ENCODE data around the gene TAF4.
"Not testable (repeated sequence)": the region's sequence is repeated elsewhere in the genome, so short reads cannot be mapped to it uniquely, and the experiment has no call there.

The TAF4 gene

DNA sequence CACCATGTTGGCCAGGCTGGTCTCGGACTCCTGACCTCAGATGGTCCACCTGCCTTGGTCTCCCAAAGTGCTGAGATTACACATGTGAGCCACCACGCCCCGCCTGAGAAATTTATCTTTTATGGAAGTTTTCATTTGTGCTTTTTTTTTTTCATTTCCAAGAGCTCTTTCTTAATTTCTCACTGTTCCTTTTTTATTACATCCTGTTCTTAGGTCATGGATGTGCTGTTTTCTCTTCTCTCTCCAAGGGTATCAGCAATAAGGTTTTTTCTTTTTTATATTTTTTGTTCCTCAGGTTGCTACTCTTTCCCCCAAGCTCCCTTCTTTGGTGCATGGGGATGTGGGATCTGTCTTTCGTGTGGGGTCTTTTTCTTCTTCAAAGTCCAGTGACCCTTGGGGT, 35.4 kb upstream of the TAF4 start:
- Histone ChIP-seq H3K4me1 (ENCODE audit: control insufficient read depth in 5 of 5, insufficient read depth in 5 of 5, low read length in 5 of 5) (no peaks in the 10 kb centered on the region), H3K27ac (ENCODE audit: low read depth, low read length) (no peak overlapping the region), H3K36me3 (ENCODE audit: control insufficient read depth in 5 of 5, insufficient read depth in 5 of 5, low read length in 5 of 5) (no peaks in the 10 kb centered on the region), H3K9me3 (ENCODE audit: control insufficient read depth in 5 of 5, low read length in 5 of 5) (peaks cover 2 to 52% (median 42%) of the 10 kb centered on the region in 5 donors), H3K9ac (ENCODE audit: low read length in 5 of 5) (no peak overlapping the region), H3K27me3 (ENCODE audit: control insufficient read depth in 5 of 5, insufficient read depth in 4 of 5, low read length in 5 of 5) (peaks cover 13 to 38% (median 20%) of the 10 kb centered on the region in 5 donors), H3K4me3 (ENCODE audit: low read depth in 1 of 5, low read length in 5 of 5) (no peak overlapping the region)

DNA sequence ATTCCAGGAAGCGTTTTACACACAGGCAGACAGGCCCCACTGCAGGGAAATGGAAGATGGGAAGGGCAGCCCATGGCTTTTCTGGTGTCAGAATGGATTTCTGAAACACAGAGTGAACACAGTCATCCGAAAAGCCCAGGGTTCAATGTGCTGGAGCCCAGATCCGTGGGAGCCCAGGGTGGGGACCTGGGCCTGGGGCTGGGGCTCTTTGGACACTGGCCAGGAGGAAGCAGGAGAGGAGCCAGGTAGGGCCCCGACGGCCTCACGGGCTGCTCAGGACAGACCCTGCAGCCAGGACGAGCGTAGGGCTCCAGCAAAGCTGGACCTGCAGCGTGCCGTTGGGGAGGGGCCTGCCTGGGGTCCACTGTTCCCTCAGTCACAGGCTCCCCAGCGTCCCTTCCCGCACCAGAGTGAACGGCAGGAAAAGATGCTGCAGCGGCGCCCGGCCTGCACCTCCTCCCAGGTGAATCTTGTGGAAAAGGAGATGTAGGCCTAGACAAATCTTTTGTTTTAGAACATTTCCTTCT, 32.3 kb upstream of the TAF4 start:
- Histone ChIP-seq H3K9ac (ENCODE audit: low read length in 5 of 5) (no peak overlapping the region), H3K4me3 (ENCODE audit: low read depth in 1 of 5, low read length in 5 of 5) (no peak overlapping the region), H3K9me3 (ENCODE audit: control insufficient read depth in 5 of 5, low read length in 5 of 5) (peaks cover 0 to 34% (median 28%) of the 10 kb centered on the region in 5 donors), H3K27ac (ENCODE audit: low read depth, low read length) (no peak overlapping the region), H3K4me1 (ENCODE audit: control insufficient read depth in 5 of 5, insufficient read depth in 5 of 5, low read length in 5 of 5) (no peaks in the 10 kb centered on the region), H3K36me3 (ENCODE audit: control insufficient read depth in 5 of 5, insufficient read depth in 5 of 5, low read length in 5 of 5) (no peaks in the 10 kb centered on the region), H3K27me3 (ENCODE audit: control insufficient read depth in 5 of 5, insufficient read depth in 4 of 5, low read length in 5 of 5) (peaks cover 11 to 22% (median 12%) of the 10 kb centered on the region in 5 donors)

DNA sequence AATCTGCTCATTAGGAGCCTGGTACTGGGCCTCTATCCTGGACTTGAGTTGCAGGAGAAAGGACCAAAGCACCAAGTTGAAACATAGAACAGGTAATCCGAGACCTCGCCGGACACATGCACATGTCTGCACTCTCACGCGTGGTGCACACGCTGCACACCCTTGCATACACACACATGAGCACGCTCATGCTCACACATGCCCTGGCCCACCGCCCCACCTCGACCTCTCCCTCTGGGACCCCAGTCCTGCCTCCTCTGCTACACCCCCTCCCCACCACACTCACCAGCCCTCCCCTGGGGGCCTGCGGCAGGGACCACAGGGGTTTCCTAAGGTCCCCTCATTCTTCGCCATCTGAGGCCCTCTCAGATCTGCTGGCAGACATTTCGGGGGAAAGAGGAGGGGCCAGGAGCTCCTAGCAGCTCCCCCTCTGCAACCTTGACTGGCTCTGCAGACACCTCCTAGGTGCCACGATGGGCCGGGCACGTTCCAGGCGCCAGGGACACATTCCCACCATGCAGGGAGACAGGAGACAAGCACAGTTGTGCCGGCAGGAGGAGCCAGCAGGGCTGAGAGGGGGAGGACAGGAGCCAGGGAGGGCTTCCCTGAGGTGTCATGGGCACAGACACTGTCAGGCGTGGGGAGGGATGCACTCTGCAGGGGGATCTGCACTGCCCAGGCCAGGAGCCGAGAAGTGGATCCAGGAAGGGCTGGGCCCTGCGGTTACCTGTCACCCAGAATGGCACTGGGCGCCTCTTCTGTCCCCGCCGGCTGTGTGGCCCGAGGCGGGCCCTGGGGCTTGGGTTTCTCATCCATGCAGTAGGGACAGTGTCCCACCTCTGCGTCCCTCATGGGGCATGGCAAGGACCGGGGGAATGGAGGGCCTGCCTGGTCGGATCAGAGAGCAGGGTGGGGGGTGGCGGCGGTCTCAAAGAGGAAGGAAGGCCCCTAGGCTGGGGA, 31.0 kb upstream of the TAF4 start:
- H3K4me1 ChIP-seq (ENCODE audit: control insufficient read depth in 5 of 5, insufficient read depth in 5 of 5, low read length in 5 of 5) = no peaks in the 10 kb centered on the region
- H3K27me3 ChIP-seq (ENCODE audit: control insufficient read depth in 5 of 5, insufficient read depth in 4 of 5, low read length in 5 of 5) = peaks cover 5 to 23% (median 11%) of the 10 kb centered on the region in 5 donors
- H3K9ac ChIP-seq (ENCODE audit: low read length in 5 of 5) = no peak overlapping the region
- no peak overlapping the region for H3K4me3 ChIP-seq (ENCODE audit: low read depth in 1 of 5, low read length in 5 of 5)
- H3K36me3 ChIP-seq (ENCODE audit: control insufficient read depth in 5 of 5, insufficient read depth in 5 of 5, low read length in 5 of 5) = no peaks in the 10 kb centered on the region
- peaks cover 0 to 23% (median 21%) of the 10 kb centered on the region in 5 donors for H3K9me3 ChIP-seq (ENCODE audit: control insufficient read depth in 5 of 5, low read length in 5 of 5)
- no peak overlapping the region for H3K27ac ChIP-seq (ENCODE audit: low read depth, low read length)

DNA sequence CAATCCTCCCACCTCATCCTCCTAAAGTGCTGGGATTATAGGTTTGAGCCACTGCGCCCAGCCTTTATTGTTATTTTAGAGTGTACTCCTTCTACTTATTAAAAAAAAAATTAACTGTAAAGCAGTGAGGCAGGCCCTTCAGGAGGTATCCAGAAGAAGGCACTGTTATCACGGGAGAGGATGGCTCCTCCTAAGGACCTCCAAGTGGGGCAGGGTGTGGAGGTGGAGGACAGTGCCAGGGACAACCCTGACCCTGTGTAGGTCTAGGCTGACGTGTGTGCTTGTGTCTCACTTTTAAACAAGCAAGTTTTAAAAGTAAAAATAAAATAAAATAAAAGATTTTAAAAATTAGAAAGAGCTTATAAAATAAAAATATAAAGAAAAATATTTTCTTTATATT, 23.7 kb upstream of the TAF4 start:
- H3K9me3 ChIP-seq (ENCODE audit: control insufficient read depth in 5 of 5, low read length in 5 of 5) = peaks cover 0 to 2% (median 0%) of the 10 kb centered on the region in 5 donors
- H3K9ac ChIP-seq (ENCODE audit: low read length in 5 of 5) = no peak overlapping the region
- no peak overlapping the region for H3K27ac ChIP-seq (ENCODE audit: low read depth, low read length)
- no peak overlapping the region for H3K4me3 ChIP-seq (ENCODE audit: low read depth in 1 of 5, low read length in 5 of 5)
- H3K27me3 ChIP-seq (ENCODE audit: control insufficient read depth in 5 of 5, insufficient read depth in 4 of 5, low read length in 5 of 5) = peaks cover 11 to 33% (median 28%) of the 10 kb centered on the region in 5 donors
- H3K36me3 ChIP-seq (ENCODE audit: control insufficient read depth in 5 of 5, insufficient read depth in 5 of 5, low read length in 5 of 5) = no peaks in the 10 kb centered on the region
- no peaks in the 10 kb centered on the region for H3K4me1 ChIP-seq (ENCODE audit: control insufficient read depth in 5 of 5, insufficient read depth in 5 of 5, low read length in 5 of 5)

DNA sequence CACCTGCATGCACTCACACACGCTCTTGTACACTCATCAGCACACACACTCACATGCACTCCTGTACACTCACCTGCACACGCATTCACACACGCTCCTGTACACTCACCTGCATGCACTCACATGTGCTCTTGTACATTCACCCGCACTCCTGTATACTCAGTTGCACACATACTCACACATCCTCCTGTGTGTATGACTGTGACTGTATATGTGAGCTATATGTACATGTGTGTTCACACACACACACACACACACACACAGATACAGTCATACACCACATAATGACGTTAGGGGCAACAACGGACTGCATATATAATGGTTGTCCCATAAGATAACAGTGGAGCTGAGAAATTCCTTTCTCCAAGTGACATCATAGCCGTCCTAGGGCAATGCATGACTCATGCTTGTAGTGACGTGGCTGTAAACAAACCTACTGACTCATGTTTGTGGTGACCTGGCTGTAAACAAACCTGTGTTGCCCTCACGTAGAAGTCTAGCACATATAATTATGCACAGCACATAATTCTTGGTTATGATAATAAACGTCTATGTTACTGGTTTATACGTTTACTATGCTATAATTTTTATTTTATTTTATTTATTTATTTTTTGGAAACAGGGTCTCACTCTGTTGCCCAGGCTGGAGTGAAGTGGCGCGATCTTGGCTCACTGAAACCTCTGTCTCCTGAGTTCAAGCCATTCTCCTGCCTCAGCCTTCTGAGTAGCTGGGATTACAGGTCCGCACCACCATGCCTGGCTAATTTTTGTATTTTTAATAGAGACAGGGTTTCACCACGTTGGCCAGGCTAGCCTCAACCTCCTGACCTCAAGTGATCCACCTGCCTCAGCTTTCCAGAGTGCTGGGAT, 22.8 kb upstream of the TAF4 start:
- Histone ChIP-seq H3K4me3 (ENCODE audit: low read depth in 1 of 5, low read length in 5 of 5) (no peak overlapping the region), H3K4me1 (ENCODE audit: control insufficient read depth in 5 of 5, insufficient read depth in 5 of 5, low read length in 5 of 5) (no peaks in the 10 kb centered on the region), H3K9ac (ENCODE audit: low read length in 5 of 5) (no peak overlapping the region), H3K9me3 (ENCODE audit: control insufficient read depth in 5 of 5, low read length in 5 of 5) (peaks cover 0 to 2% (median 0%) of the 10 kb centered on the region in 5 donors), H3K27me3 (ENCODE audit: control insufficient read depth in 5 of 5, insufficient read depth in 4 of 5, low read length in 5 of 5) (peaks cover 11 to 33% (median 31%) of the 10 kb centered on the region in 5 donors), H3K27ac (ENCODE audit: low read depth, low read length) (no peak overlapping the region), H3K36me3 (ENCODE audit: control insufficient read depth in 5 of 5, insufficient read depth in 5 of 5, low read length in 5 of 5) (no peaks in the 10 kb centered on the region)

DNA sequence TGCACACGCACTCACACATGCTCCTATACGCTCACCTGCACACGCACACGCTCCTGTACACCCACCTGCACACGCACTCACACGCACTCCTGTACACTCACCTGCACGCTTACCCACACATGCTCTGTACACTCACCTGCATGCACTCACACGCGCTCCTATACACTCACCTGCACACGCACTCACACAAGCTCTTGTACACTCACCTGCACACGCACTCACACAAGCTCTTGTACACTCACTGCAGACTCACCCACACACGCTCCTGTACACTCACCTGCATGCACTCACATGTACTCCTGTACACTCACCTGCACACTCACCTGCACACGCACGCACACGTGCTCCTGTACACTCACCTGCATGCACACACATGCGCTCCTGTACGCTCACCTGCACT, 22.0 kb upstream of the TAF4 start:
- Histone ChIP-seq H3K27me3 (ENCODE audit: control insufficient read depth in 5 of 5, insufficient read depth in 4 of 5, low read length in 5 of 5) (peaks cover 11 to 31% (median 28%) of the 10 kb centered on the region in 5 donors), H3K4me3 (ENCODE audit: low read depth in 1 of 5, low read length in 5 of 5) (no peak overlapping the region), H3K4me1 (ENCODE audit: control insufficient read depth in 5 of 5, insufficient read depth in 5 of 5, low read length in 5 of 5) (no peaks in the 10 kb centered on the region), H3K9me3 (ENCODE audit: control insufficient read depth in 5 of 5, low read length in 5 of 5) (peaks cover 0 to 2% (median 0%) of the 10 kb centered on the region in 5 donors), H3K9ac (ENCODE audit: low read length in 5 of 5) (no peak overlapping the region), H3K36me3 (ENCODE audit: control insufficient read depth in 5 of 5, insufficient read depth in 5 of 5, low read length in 5 of 5) (no peaks in the 10 kb centered on the region), H3K27ac (ENCODE audit: low read depth, low read length) (no peak overlapping the region)

DNA sequence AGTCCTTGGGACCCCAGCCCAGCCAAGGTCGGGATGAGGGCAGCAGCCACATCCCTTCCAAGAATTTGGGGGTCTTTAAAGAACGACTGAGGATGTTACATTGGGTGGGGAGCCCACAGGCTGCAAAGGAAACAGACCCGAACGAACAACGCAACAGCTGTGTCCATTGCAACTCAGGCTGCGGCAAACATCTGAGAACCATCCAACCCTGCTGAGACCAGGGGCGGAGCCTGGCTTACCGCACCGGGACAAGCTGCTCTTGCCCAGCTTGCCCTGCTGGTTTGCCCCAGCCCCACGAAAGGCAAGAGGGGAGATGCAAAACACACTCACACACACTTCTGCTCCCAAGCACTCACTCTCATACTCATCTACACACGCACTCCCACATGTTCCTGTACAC, 21.5 kb upstream of the TAF4 start:
- peaks cover 0 to 2% (median 0%) of the 10 kb centered on the region in 5 donors for H3K9me3 ChIP-seq (ENCODE audit: control insufficient read depth in 5 of 5, low read length in 5 of 5)
- H3K9ac ChIP-seq (ENCODE audit: low read length in 5 of 5) = no peak overlapping the region
- peaks cover 11 to 31% (median 28%) of the 10 kb centered on the region in 5 donors for H3K27me3 ChIP-seq (ENCODE audit: control insufficient read depth in 5 of 5, insufficient read depth in 4 of 5, low read length in 5 of 5)
- no peak overlapping the region for H3K4me3 ChIP-seq (ENCODE audit: low read depth in 1 of 5, low read length in 5 of 5)
- no peaks in the 10 kb centered on the region for H3K36me3 ChIP-seq (ENCODE audit: control insufficient read depth in 5 of 5, insufficient read depth in 5 of 5, low read length in 5 of 5)
- H3K4me1 ChIP-seq (ENCODE audit: control insufficient read depth in 5 of 5, insufficient read depth in 5 of 5, low read length in 5 of 5) = no peaks in the 10 kb centered on the region
- no peak overlapping the region for H3K27ac ChIP-seq (ENCODE audit: low read depth, low read length)

DNA sequence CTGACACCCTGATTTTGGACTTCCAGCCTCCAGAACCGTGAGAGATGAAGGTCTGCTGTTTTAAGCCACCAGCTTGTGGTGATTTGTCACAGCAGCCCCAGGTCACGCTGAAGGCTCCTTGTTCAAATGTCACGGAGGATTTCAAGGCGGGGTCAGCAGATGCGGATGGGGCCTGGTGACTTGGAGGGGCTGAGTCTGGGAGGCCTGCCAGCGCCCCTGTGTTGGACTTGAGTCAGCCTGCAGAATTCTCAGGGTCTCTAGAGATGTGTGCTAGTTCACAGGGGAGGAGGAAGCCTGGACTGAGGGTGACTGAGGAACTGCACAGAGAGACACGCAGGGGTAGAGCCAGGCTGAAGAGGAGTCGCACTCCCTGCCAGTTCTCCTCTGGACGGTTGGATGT, 19.5 kb upstream of the TAF4 start:
- H3K9ac ChIP-seq (ENCODE audit: low read length in 5 of 5) = no peak overlapping the region
- H3K27me3 ChIP-seq (ENCODE audit: control insufficient read depth in 5 of 5, insufficient read depth in 4 of 5, low read length in 5 of 5) = peaks cover 7 to 26% (median 24%) of the 10 kb centered on the region in 5 donors
- no peaks in the 10 kb centered on the region for H3K36me3 ChIP-seq (ENCODE audit: control insufficient read depth in 5 of 5, insufficient read depth in 5 of 5, low read length in 5 of 5)
- H3K4me1 ChIP-seq (ENCODE audit: control insufficient read depth in 5 of 5, insufficient read depth in 5 of 5, low read length in 5 of 5) = no peaks in the 10 kb centered on the region
- no peak overlapping the region for H3K27ac ChIP-seq (ENCODE audit: low read depth, low read length)
- peaks cover 0 to 4% (median 2%) of the 10 kb centered on the region in 5 donors for H3K9me3 ChIP-seq (ENCODE audit: control insufficient read depth in 5 of 5, low read length in 5 of 5)
- no peak overlapping the region for H3K4me3 ChIP-seq (ENCODE audit: low read depth in 1 of 5, low read length in 5 of 5)

DNA sequence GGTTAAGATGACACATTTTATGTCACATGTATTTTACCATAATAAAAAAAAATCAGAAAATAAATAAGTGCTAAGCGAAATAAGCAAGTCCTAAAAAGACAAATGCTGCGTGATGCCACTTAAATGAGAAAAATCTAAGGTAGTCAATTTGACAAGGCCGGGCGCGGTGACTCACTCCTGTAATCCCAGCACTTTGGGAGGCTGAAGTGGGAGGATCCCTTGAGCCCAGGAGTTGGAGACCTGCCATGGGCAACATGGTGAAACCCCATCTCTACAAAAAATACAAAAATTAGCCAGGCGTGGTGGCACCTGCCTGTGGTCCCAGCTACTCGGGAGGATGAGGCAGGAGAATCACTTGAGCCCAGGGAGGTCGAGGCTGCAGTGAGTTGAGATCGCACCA, 18.5 kb upstream of the TAF4 start:
- H3K4me3 ChIP-seq (ENCODE audit: low read depth in 1 of 5, low read length in 5 of 5); H3K27ac ChIP-seq (ENCODE audit: low read depth, low read length); H3K36me3 ChIP-seq (ENCODE audit: control insufficient read depth in 5 of 5, insufficient read depth in 5 of 5, low read length in 5 of 5): not testable (repeated sequence)

More for the DNA sequence above, 18.5 kb upstream of the TAF4 start:
- H3K4me1 ChIP-seq (ENCODE audit: control insufficient read depth in 5 of 5, insufficient read depth in 5 of 5, low read length in 5 of 5); H3K9ac ChIP-seq (ENCODE audit: low read length in 5 of 5); H3K9me3 ChIP-seq (ENCODE audit: control insufficient read depth in 5 of 5, low read length in 5 of 5): not testable (repeated sequence)
- H3K27me3 ChIP-seq (ENCODE audit: control insufficient read depth in 5 of 5, insufficient read depth in 4 of 5, low read length in 5 of 5) = peaks cover 7 to 26% (median 24%) of the 10 kb centered on the region in 5 donors

Measured in subcutaneous abdominal adipose tissue (tissue), 5 donors.